Neuronal stem cell (in vitro differentiated cells): ENCODE data around the gene MBP.

ENCODE experiments used
- DNase-seq: peaks from one replicate; pipeline ENCODE4 v3.0.0-alpha.2; 2013; ENCODE audit warnings: low spot score
- H2AFZ ChIP-seq: one replicate; pipeline ENCODE4 v1.6.1; 2013; ENCODE audit warnings: mild to moderate bottlenecking, low read length, inconsistent platforms
- H2AK5ac ChIP-seq: 2 replicates; pipeline ENCODE4 v1.6.1; 2013; ENCODE audit warnings: low read depth, mild to moderate bottlenecking, inconsistent platforms, low read length, moderate library complexity, mixed read lengths
- H2BK120ac ChIP-seq: 2 replicates; pipeline ENCODE4 v1.6.1; 2013; ENCODE audit warnings: low read depth, mild to moderate bottlenecking, inconsistent platforms, low read length, moderate library complexity, mixed read lengths
- H2BK12ac ChIP-seq: one replicate; pipeline ENCODE4 v1.6.1; 2013; ENCODE audit warnings: low read length, inconsistent platforms
- H2BK15ac ChIP-seq: 2 replicates; pipeline ENCODE4 v1.6.1; 2013; ENCODE audit warnings: mild to moderate bottlenecking, low read length, inconsistent platforms, mixed read lengths
- H2BK5ac ChIP-seq: one replicate; pipeline ENCODE4 v1.6.1; 2013; ENCODE audit warnings: inconsistent platforms, mild to moderate bottlenecking, low read length, moderate library complexity
- H3K14ac ChIP-seq: one replicate; pipeline ENCODE4 v1.6.1; 2013; ENCODE audit warnings: low read length, inconsistent platforms
- H3K18ac ChIP-seq: 2 replicates; pipeline ENCODE4 v1.6.1; 2013; ENCODE audit warnings: low read length, inconsistent platforms
- H3K23ac ChIP-seq: 2 replicates; pipeline ENCODE4 v1.6.1; 2013; ENCODE audit warnings: low read depth, mild to moderate bottlenecking, mixed read lengths, low read length, inconsistent platforms; ENCODE audit not compliant: poor library complexity
- H3K27ac ChIP-seq: replicated peaks from 3 replicates; pipeline ENCODE4 v1.5.1; 2013; ENCODE audit warnings: low read length, inconsistent platforms
- H3K27me3 ChIP-seq, 3 experiments: 2 replicates each; pipeline ENCODE4 v1.6.1; 2013; ENCODE audit warnings: low read length in 3 of 3, mild to moderate bottlenecking in 2 of 3, inconsistent platforms in 1 of 3, low read depth in 1 of 3, mixed read lengths in 1 of 3, moderate library complexity in 1 of 3; ENCODE audit not compliant: control insufficient read depth in 3 of 3, insufficient read depth in 3 of 3
- H3K36me3 ChIP-seq, 2 donors: replicated peaks in 1 of 2; 2 replicates each; pipeline ENCODE4 v1.6.1; 2013; ENCODE audit warnings: low read length in 2 of 2; ENCODE audit not compliant: control insufficient read depth in 2 of 2, insufficient read depth in 2 of 2
- H3K4ac ChIP-seq: 2 replicates; pipeline ENCODE4 v1.6.1; 2013; ENCODE audit warnings: inconsistent platforms, mild to moderate bottlenecking, low read length, moderate library complexity
- H3K4me1 ChIP-seq, 2 donors: 1 replicate in 1 of 2; 2 replicates in 1 of 2; pipeline ENCODE4 v1.6.1; 2013; ENCODE audit warnings: low read length in 2 of 2, low read depth in 1 of 2; ENCODE audit not compliant: control insufficient read depth in 2 of 2, insufficient read depth in 1 of 2
- H3K4me2 ChIP-seq: one replicate; pipeline ENCODE4 v1.6.1; 2013; ENCODE audit warnings: mild to moderate bottlenecking, low read length, inconsistent platforms; ENCODE audit not compliant: insufficient read depth, poor library complexity, severe bottlenecking
- H3K4me3 ChIP-seq, 2 donors: 2 replicates each; pipeline ENCODE4 v1.5.1; 2013; ENCODE audit warnings: low read length in 2 of 2, mild to moderate bottlenecking in 2 of 2, inconsistent platforms in 1 of 2, moderate library complexity in 1 of 2
- H3K79me1 ChIP-seq: one replicate; pipeline ENCODE4 v1.6.1; 2013; ENCODE audit warnings: low read depth, mild to moderate bottlenecking, inconsistent platforms, low read length, moderate library complexity
- H3K9ac ChIP-seq: one replicate; pipeline ENCODE4 v1.6.1; 2013; ENCODE audit warnings: mild to moderate bottlenecking, low read depth, low read length, inconsistent platforms; ENCODE audit not compliant: poor library complexity
- H3K9me3 ChIP-seq, 2 donors: replicated peaks in 1 of 2; 2 replicates each; pipeline versions ENCODE3 to v1.6.1; 2013; ENCODE audit warnings: low read length in 2 of 2, mild to moderate bottlenecking in 2 of 2, inconsistent platforms in 1 of 2, low read depth in 1 of 2, mixed read lengths in 1 of 2, moderate library complexity in 1 of 2; ENCODE audit not compliant: control insufficient read depth in 2 of 2, insufficient read depth in 1 of 2
- H4K8ac ChIP-seq: one replicate; pipeline ENCODE4 v1.6.1; 2013; ENCODE audit warnings: low read depth, mild to moderate bottlenecking, inconsistent platforms, low read length, moderate library complexity
- H4K91ac ChIP-seq: one replicate; pipeline ENCODE4 v1.6.1; 2013; ENCODE audit warnings: low read length, low read depth, mild to moderate bottlenecking, inconsistent platforms; ENCODE audit not compliant: poor library complexity
- WGBS, 2 donors: extraction: QIAGEN DNeasy Blood & Tissue Kit; methylation state at CpG; one replicate each; pipeline ENCODE4 v1.1.7; 2013; ENCODE audit warnings: missing lambda C conversion rate in 2 of 2, mixed read lengths in 1 of 2; ENCODE audit not compliant: insufficient read length in 2 of 2, insufficient replicate concordance in 1 of 2; ENCODE audit errors: extremely low coverage in 2 of 2; 5-methylcytosine and 5-hydroxymethylcytosine counted together

Gene MBP

GRCh38 chr18:77101410-77102258, 30.9 kb downstream of the MBP start:
- DNase-seq = no peak
- Histone ChIP-seq H3K4me3 (no peak overlapping the region), H2BK120ac (no peak overlapping the region), H3K14ac (no peak overlapping the region), H4K91ac (no peak overlapping the region), H3K23ac (no peak overlapping the region), H3K27ac (no peak overlapping the region), H3K4me1 (peaks cover 8 to 11% of the 10 kb centered on the region in 2 donors), H2BK5ac (no peak overlapping the region), H3K27me3 (peaks cover 0 to 4% (median 0%) of the 10 kb centered on the region in 3 experiments), H2BK12ac (no peak overlapping the region), H4K8ac (no peak overlapping the region), H3K9ac (no peak overlapping the region), H3K18ac (peak overlapping the region; percentile 71), H3K4ac (no peak overlapping the region), H2BK15ac (no peak overlapping the region), H3K36me3 (no peaks in the 10 kb centered on the region), H3K4me2 (no peak overlapping the region), H2AFZ (peak overlapping the region; percentile 66), H2AK5ac (no peak overlapping the region), H3K79me1 (no peaks in the 10 kb centered on the region), H3K9me3 (no peaks in the 10 kb centered on the region)
- no CpG with 5 or more reads among the region's 16 CpGs for WGBS, 2 donors

GRCh38 chr18:77100751-77101355, 31.7 kb downstream of the MBP start:
- Histone ChIP-seq H2BK5ac (no peak overlapping the region), H2AFZ (no peak overlapping the region), H3K27me3 (peaks cover 0 to 8% (median 0%) of the 10 kb centered on the region in 3 experiments), H3K4me2 (no peak overlapping the region), H2BK15ac (no peak overlapping the region), H2AK5ac (no peak overlapping the region), H3K79me1 (no peaks in the 10 kb centered on the region), H3K27ac (no peak overlapping the region), H3K4me1 (peaks cover 8 to 11% of the 10 kb centered on the region in 2 donors), H3K18ac (peak overlapping the region; percentile 2), H2BK12ac (no peak overlapping the region), H3K4me3 (no peak overlapping the region), H2BK120ac (no peak overlapping the region), H3K36me3 (no peaks in the 10 kb centered on the region), H3K14ac (no peak overlapping the region), H3K23ac (no peak overlapping the region), H3K9me3 (no peaks in the 10 kb centered on the region), H4K8ac (no peak overlapping the region), H3K9ac (no peak overlapping the region), H4K91ac (no peak overlapping the region), H3K4ac (no peak overlapping the region)
- DNase-seq = no peak
- WGBS, 2 donors = no CpG with 5 or more reads among the region's 8 CpGs

GRCh38 chr18:77099485-77100370, 32.9 kb downstream of the MBP start:
- Histone ChIP-seq H2BK5ac (no peak overlapping the region), H3K4me1 (peaks cover 8 to 11% of the 10 kb centered on the region in 2 donors), H3K23ac (no peak overlapping the region), H4K91ac (no peak overlapping the region), H2AK5ac (peak overlapping the region; percentile 9), H3K14ac (no peak overlapping the region), H2BK15ac (no peak overlapping the region), H2BK12ac (no peak overlapping the region), H4K8ac (no peak overlapping the region), H3K4me2 (no peak overlapping the region), H3K27me3 (peaks cover 0 to 9% (median 2%) of the 10 kb centered on the region in 3 experiments), H2BK120ac (no peak overlapping the region), H3K79me1 (no peaks in the 10 kb centered on the region), H3K18ac (peak overlapping the region; percentile 32), H3K36me3 (no peaks in the 10 kb centered on the region), H3K27ac (no peak overlapping the region), H2AFZ (no peak overlapping the region), H3K9ac (no peak overlapping the region), H3K4ac (no peak overlapping the region), H3K4me3 (no peak overlapping the region), H3K9me3 (no peaks in the 10 kb centered on the region)
- no CpG with 5 or more reads among the region's 21 CpGs for WGBS, 2 donors
- no peak for DNase-seq
